GM12864 (cell line): Measurements from ENCODE around the gene TXNIP.

Experiments
- DNase-seq: peaks from one replicate; pipeline ENCODE4 v3.0.0-alpha.2; 2011; ENCODE audit warnings: low read depth
- H3K4me3 ChIP-seq: 2 replicates; pipeline ENCODE4 v1.5.1; 2011; ENCODE audit warnings: mild to moderate bottlenecking, low read depth, low read length, control low read depth
- TF ChIP-seq, protein P1 (sequence below): IDR thresholded peaks from 2 replicates; pipeline ENCODE4 v1.5.1; 2011; ENCODE audit warnings: low read depth, mild to moderate bottlenecking, moderate library complexity, low read length, control low read depth, inconsistent platforms; ENCODE audit errors: missing control alignments

Gene TXNIP

GRCh38 chr1:146007489-146008133, 11.2 kb upstream of the TXNIP start:
- no peak for DNase-seq
- H3K4me3 ChIP-seq: no peak overlapping the region
- TF ChIP-seq, protein P1, sequence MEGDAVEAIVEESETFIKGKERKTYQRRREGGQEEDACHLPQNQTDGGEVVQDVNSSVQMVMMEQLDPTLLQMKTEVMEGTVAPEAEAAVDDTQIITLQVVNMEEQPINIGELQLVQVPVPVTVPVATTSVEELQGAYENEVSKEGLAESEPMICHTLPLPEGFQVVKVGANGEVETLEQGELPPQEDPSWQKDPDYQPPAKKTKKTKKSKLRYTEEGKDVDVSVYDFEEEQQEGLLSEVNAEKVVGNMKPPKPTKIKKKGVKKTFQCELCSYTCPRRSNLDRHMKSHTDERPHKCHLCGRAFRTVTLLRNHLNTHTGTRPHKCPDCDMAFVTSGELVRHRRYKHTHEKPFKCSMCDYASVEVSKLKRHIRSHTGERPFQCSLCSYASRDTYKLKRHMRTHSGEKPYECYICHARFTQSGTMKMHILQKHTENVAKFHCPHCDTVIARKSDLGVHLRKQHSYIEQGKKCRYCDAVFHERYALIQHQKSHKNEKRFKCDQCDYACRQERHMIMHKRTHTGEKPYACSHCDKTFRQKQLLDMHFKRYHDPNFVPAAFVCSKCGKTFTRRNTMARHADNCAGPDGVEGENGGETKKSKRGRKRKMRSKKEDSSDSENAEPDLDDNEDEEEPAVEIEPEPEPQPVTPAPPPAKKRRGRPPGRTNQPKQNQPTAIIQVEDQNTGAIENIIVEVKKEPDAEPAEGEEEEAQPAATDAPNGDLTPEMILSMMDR: no peak

GRCh38 chr1:146001709-146002108, 5.3 kb upstream of the TXNIP start:
- DNase-seq: no peak
- no peak overlapping the region for H3K4me3 ChIP-seq
- TF ChIP-seq, protein P1: no peak

GRCh38 chr1:145999321-146000024, 3.1 kb upstream of the TXNIP start:
- H3K4me3 ChIP-seq: no peak overlapping the region
- DNase-seq: no peak
- TF ChIP-seq, protein P1: no peak

DNA sequence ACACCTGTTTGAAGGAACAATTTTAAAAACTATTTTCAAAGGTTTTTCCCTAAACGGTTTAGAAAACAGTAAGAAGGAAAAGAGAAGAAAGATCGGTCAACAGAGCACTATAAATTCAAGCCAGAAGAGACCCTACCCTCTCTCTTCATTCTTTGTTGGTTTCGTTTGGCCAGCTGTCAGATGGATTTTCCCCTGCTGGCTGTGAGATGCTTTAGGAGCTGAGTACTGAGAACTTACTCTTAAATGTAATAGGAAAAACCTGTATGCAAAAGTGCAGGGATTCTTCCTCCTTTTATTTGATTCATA, 1.3 kb upstream of the TXNIP start:
- TF ChIP-seq, protein P1: no peak
- H3K4me3 ChIP-seq: no peak overlapping the region
- DNase-seq: no peak

DNA sequence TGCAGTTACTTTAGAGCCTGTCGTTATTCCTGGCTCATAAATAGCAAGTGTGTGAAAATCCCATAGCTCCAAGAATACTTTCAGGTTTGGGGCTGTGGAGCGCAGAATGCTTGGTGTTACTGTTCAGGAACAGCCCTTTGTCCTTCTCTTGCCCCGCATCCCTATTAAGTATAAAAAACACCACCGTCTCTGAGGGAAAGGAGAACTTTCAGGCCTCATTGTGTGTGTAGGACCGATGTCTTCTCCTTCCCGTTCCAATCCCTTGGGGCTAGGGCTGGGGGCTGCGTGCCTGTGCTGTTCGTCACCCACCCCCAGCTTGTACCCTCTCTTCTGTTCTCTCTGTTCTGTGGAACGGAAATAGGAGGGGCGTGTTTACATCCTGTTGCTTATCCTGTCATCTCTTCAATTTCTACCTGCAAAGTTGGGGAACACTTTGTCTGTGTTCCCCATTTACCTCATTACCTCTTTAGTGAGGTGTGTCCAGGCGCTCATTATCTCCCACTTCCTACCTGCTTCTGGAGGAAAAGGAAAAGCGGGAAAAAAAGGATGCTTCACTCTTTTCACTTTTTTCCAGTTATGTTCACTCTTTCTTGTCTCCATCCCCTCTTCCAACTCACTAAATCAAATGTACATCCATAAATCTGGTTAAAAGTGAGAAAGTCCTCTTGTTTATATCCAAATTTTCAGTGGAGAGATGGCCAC, 788 bp upstream of the TXNIP start:
- TF ChIP-seq, protein P1: no peak
- peak overlapping the region; percentile 96 for H3K4me3 ChIP-seq
- no peak for DNase-seq

DNA sequence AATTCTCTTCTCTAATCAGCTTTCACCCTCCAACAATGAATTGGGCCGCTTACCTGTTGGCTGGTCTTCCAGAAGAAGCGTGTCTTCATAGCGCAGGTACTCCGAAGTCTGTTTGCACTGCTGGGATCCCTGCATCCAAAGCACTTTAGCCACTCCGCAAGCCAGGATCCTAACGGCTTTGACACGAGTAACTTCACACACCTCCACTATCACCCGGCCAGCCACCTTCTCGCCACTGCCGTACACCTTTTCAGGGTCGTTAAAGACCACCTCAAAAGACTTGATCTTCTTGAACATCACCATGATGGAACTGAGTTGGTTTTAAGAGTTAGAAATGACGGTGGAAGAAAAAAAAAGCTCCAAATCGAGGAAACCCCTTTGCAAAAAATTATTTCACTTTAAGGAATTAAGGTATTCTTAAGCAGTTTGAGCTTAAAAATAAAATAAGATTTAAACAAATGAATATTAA, 381 bp downstream of the TXNIP start:
- H3K4me3 ChIP-seq: peak overlapping the region; percentile 96
- TF ChIP-seq, protein P1: no peak
- DNase-seq: no peak
